ENCODE data around the gene PLPPR5.

Gene PLPPR5

DNA sequence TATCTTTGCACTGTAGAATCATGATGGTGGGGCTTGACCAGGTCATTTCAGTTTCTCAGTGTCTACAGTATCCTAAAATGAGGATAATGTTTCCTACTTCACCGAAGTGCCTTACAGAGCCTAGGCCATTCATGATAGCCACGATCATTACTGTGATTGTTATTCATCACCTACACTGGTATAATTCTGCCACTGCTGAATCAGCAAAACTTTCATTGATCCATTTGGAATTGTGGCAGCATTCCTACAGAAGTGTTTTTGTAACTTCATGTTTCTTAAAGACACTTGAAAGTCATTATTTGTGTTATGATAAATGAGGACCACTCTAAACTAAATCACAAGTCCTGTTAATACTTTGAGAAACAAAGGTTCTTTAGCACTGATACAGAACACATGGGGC, 6.0 kb upstream of the PLPPR5 start:
- H3K27me3 ChIP-seq (replicated peaks) = peaks cover 22% of the 10 kb centered on the region
- H3K27ac ChIP-seq = no peak overlapping the region
- H3K4me3 ChIP-seq (ENCODE audit: low read depth, low read length) = no peak overlapping the region
- TF ChIP-seq, protein P1, sequence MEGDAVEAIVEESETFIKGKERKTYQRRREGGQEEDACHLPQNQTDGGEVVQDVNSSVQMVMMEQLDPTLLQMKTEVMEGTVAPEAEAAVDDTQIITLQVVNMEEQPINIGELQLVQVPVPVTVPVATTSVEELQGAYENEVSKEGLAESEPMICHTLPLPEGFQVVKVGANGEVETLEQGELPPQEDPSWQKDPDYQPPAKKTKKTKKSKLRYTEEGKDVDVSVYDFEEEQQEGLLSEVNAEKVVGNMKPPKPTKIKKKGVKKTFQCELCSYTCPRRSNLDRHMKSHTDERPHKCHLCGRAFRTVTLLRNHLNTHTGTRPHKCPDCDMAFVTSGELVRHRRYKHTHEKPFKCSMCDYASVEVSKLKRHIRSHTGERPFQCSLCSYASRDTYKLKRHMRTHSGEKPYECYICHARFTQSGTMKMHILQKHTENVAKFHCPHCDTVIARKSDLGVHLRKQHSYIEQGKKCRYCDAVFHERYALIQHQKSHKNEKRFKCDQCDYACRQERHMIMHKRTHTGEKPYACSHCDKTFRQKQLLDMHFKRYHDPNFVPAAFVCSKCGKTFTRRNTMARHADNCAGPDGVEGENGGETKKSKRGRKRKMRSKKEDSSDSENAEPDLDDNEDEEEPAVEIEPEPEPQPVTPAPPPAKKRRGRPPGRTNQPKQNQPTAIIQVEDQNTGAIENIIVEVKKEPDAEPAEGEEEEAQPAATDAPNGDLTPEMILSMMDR (IDR thresholded peaks at IDR 0.05; ENCODE audit: low read depth, low read length, missing control alignments) = no peak
- no peaks in the 10 kb centered on the region for H3K36me3 ChIP-seq (replicated peaks)
- DNase-seq = no peak
- in situ Hi-C loops (cut with HindIII; ENCODE audit: low pct_ligation_motif_present, low sequenced_read_pairs) = no loop called here

DNA sequence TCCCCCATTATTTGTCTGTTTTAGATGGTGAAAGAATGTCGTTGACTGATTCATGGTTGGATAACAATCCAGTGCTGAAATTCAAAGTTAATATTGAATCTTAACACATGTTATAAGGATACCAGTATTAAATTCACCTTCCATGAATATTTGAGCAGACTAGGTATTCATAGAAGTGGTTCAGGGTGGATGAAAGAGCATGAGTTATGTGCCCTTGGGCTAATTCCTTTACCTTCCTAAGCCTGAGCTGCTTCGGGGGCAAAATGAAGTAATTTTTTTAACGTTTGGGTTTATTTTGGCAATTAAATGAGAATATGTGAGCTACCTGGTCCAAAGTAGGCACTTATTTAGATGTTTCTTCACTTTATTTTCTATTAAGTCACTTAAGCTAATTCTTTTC, 2.7 kb upstream of the PLPPR5 start:
- Histone ChIP-seq H3K4me3 (ENCODE audit: low read depth, low read length) (no peak overlapping the region), H3K27me3 (replicated peaks) (peaks cover 40% of the 10 kb centered on the region), H3K27ac (no peak overlapping the region), H3K36me3 (replicated peaks) (no peaks in the 10 kb centered on the region)
- in situ Hi-C loops (cut with HindIII; ENCODE audit: low pct_ligation_motif_present, low sequenced_read_pairs) = no loop called here
- no peak for DNase-seq
- TF ChIP-seq, protein P1 (IDR thresholded peaks at IDR 0.05; ENCODE audit: low read depth, low read length, missing control alignments) = no peak

DNA sequence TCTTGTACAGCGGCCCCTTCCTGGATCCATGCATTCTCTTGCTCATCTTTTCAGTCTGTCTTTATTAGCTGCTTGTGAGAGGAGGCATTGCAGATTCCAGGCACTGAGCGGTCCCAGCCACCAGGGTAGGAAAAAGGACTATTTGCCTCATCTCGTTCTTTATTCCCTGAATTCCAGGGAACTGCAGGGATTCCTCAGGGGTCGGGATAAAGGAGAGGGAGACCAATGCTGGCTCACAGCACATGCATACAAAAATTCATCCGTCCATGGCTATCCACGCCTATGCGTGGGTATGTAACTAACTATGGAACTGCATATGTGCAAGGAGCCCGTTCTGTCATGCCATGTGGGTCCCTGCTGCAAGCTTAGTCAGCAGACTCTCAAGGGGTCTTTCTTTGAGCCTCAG, 879 bp upstream of the PLPPR5 start:
- in situ Hi-C loops (cut with HindIII; ENCODE audit: low pct_ligation_motif_present, low sequenced_read_pairs) = no loop called here
- Histone ChIP-seq H3K36me3 (replicated peaks) (no peaks in the 10 kb centered on the region), H3K27ac (no peak overlapping the region), H3K27me3 (replicated peaks) (peaks cover 40% of the 10 kb centered on the region), H3K4me3 (ENCODE audit: low read depth, low read length) (no peak overlapping the region)
- TF ChIP-seq, protein P1 (IDR thresholded peaks at IDR 0.05; ENCODE audit: low read depth, low read length, missing control alignments) = peak; percentile 26
- DNase-seq = peak; percentile 7

DNA sequence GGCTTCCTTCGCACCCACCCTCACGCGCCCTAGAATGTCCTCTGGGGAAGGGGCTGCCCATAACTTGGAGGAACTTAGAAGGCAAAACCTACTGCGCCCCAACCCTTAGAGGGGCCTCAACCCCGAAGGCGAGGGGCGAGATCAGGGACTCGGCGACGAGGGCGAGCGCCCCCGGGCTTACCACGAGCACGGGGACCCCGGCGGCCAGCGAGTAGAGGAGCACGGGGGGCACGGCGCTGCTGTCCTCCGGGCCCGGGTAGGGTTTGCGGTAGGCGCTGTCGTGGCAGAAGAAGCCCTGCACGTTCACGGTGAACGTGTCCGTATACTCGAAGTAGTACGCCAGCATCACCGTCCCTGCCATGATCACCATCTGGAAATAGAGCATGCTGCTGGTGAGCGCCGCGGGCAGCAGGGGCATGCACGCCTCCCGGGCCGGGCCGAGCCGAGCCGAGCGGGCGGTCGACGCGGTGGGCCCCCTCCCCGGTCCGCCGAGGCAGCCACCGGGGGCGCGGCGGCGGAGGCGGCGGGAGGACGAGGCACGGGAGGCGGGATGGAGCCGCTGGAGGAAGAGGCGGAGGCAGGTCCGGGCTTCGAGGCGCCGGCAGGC, 304 bp downstream of the PLPPR5 start:
- peak; percentile 7 for DNase-seq
- peaks cover 36% of the 10 kb centered on the region for H3K27me3 ChIP-seq (replicated peaks)
- H3K27ac ChIP-seq = no peak overlapping the region
- in situ Hi-C loops (cut with HindIII; ENCODE audit: low pct_ligation_motif_present, low sequenced_read_pairs) = no loop called here
- TF ChIP-seq, protein P1 (IDR thresholded peaks at IDR 0.05; ENCODE audit: low read depth, low read length, missing control alignments) = no peak
- no peaks in the 10 kb centered on the region for H3K36me3 ChIP-seq (replicated peaks)
- H3K4me3 ChIP-seq (ENCODE audit: low read depth, low read length) = peak overlapping the region; percentile 52

DNA sequence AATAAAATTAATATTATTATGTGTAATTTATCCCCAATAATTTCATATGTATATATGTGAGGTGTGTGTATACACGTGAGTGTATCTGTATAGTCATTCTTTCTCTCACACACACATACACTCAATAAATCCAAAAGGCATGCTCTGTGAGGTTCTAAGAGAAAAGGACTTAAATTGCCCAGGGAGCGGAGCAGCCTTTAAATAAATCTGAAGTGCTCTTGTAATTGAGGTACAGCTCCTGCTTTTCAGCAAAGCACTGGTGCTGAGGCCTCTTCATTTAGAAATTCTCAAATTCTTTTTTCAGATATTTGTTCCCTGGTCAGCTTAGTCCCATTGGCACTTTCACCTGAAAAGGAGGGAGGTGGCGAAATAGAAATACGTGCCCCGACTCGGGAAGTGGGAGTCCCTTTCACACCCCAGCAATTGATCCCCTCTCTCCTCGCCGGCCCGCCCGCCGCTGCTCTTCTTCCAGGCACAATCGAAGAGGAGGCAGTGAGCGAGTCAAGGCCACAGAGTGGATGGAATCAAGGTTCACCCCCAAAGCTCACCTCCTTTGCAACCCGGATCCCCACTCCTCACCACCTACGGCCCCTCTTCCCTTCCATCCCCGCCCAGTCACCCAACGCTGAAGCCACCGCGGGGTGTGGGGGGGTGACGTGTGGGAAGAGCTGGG, 944 bp downstream of the PLPPR5 start:
- Histone ChIP-seq H3K27me3 (replicated peaks) (peaks cover 32% of the 10 kb centered on the region), H3K27ac (no peak overlapping the region), H3K4me3 (ENCODE audit: low read depth, low read length) (peak overlapping the region; percentile 52), H3K36me3 (replicated peaks) (no peaks in the 10 kb centered on the region)
- TF ChIP-seq, protein P1 (IDR thresholded peaks at IDR 0.05; ENCODE audit: low read depth, low read length, missing control alignments) = no peak
- in situ Hi-C loops (cut with HindIII; ENCODE audit: low pct_ligation_motif_present, low sequenced_read_pairs) = no loop called here
- DNase-seq = no peak
